HepG2 (cell line): ENCODE data around the gene IFRD1. TPM values are rescaled to one million over a fixed set of nuclear protein-coding genes. Genes with fewer than 3 reads are reported as not detected.

Experiments used
- FOXO1 ChIP-seq: sonication (generic); formaldehyde crosslinking; IDR thresholded peaks from 2 replicates; pipeline ENCODE4 v1.4.0; 2020; ENCODE audit warnings: missing genetic modification reagents
- GATAD1 ChIP-seq: IDR thresholded peaks from 2 replicates; pipeline ENCODE4 v1.6.1; 2016; ENCODE audit warnings: missing genetic modification reagents, missing compliant biosample characterization
- HNF4G ChIP-seq, 2 experiments: sonication (generic) in 1 of 2; formaldehyde crosslinking in 1 of 2; IDR thresholded peaks; 2 replicates each; pipeline versions ENCODE4 v1.4.0 to v1.6.1; 2011 to 2020; ENCODE audit warnings: borderline replicate concordance in 2 of 2, low read depth in 2 of 2, mild to moderate bottlenecking in 2 of 2, low read length in 1 of 2, missing genetic modification reagents in 1 of 2, moderate library complexity in 1 of 2
- MEIS2 ChIP-seq: sonication (generic); formaldehyde crosslinking; IDR thresholded peaks from 2 replicates; pipeline ENCODE4 v1.9.0; 2021; ENCODE audit warnings: mild to moderate bottlenecking, missing genetic modification reagents
- ONECUT2 ChIP-seq: sonication (generic); formaldehyde crosslinking; IDR thresholded peaks from 2 replicates; pipeline ENCODE4 v1.4.0; 2020; ENCODE audit warnings: missing genetic modification reagents
- PAXIP1 ChIP-seq: sonication (generic); formaldehyde crosslinking; conservative IDR thresholded peaks from 2 replicates; pipeline ENCODE4 v1.4.0; 2020; ENCODE audit warnings: mild to moderate bottlenecking, missing genetic modification reagents, moderate library complexity
- RARA ChIP-seq: IDR thresholded peaks from 2 replicates; pipeline ENCODE4 v1.6.1; 2016; ENCODE audit warnings: missing genetic modification reagents, missing compliant biosample characterization
- THAP9 ChIP-seq: sonication (generic); formaldehyde crosslinking; IDR thresholded peaks from 2 replicates; pipeline ENCODE4; 2020; ENCODE audit warnings: missing genetic modification reagents, mild to moderate bottlenecking, borderline replicate concordance
- ZBTB37 ChIP-seq: sonication (generic); formaldehyde crosslinking; IDR thresholded peaks from 2 replicates; pipeline ENCODE4 v1.4.0; 2020; ENCODE audit warnings: mild to moderate bottlenecking, missing genetic modification reagents
- ZEB1 ChIP-seq: IDR thresholded peaks from 2 replicates; pipeline ENCODE4 v1.6.1; 2012; ENCODE audit warnings: mild to moderate bottlenecking, low read depth, inconsistent platforms; ENCODE audit not compliant: insufficient replicate concordance
- ZFP91 ChIP-seq: sonication (generic); formaldehyde crosslinking; IDR thresholded peaks from 2 replicates; pipeline ENCODE4 v1.9.0; 2022; ENCODE audit warnings: missing genetic modification reagents, mild to moderate bottlenecking, borderline replicate concordance
- ZIK1 ChIP-seq: sonication (generic); formaldehyde crosslinking; IDR thresholded peaks from 2 replicates; pipeline ENCODE4 v1.5.0; 2020; ENCODE audit warnings: mild to moderate bottlenecking, low read depth, missing genetic modification reagents, borderline replicate concordance
- ZNF451 ChIP-seq: sonication (generic); formaldehyde crosslinking; IDR thresholded peaks from 2 replicates; pipeline ENCODE4 v1.5.0; 2020; ENCODE audit warnings: mild to moderate bottlenecking, missing genetic modification reagents
- ZNF503 ChIP-seq: sonication (generic); formaldehyde crosslinking; IDR thresholded peaks from 2 replicates; pipeline ENCODE4 v1.4.0; 2020; ENCODE audit warnings: missing genetic modification reagents
- ZNF546 ChIP-seq: sonication (generic); formaldehyde crosslinking; conservative IDR thresholded peaks from 2 replicates; pipeline ENCODE4 v1.8.1; 2023; ENCODE audit warnings: mild to moderate bottlenecking, missing genetic modification reagents
- ZNF563 ChIP-seq: sonication (generic); formaldehyde crosslinking; IDR thresholded peaks from 2 replicates; pipeline ENCODE4 v1.8.0; 2022; ENCODE audit warnings: mild to moderate bottlenecking, moderate library complexity, missing genetic modification reagents
- ZNF670 ChIP-seq: sonication (generic); formaldehyde crosslinking; IDR thresholded peaks from 2 replicates; pipeline ENCODE4 v1.8.0; 2022; ENCODE audit warnings: mild to moderate bottlenecking, missing genetic modification reagents, borderline replicate concordance
- ZNF780A ChIP-seq: sonication (generic); formaldehyde crosslinking; IDR thresholded peaks from 2 replicates; pipeline ENCODE4 v1.8.0; 2022; ENCODE audit warnings: mild to moderate bottlenecking, missing genetic modification reagents, moderate library complexity
- polyA plus RNA-seq, 8 experiments: library from polyadenylated mRNA; depleted of rRNA in 3 of 8; stranded (reverse) in 7 of 8; unstranded in 1 of 8; fragments of >200 nt; fragmentation: Illumina TruSeq in 4 of 8; extraction: Trizol in 4 of 8; gene quantifications; 2 replicates each; pipeline versions ENCODE4 v1.2.1 to v1.2.3, GENCODE V29; 2011 to 2016; ENCODE audit warnings: low read depth in 4 of 8, missing spikeins in 1 of 8, mixed read lengths in 1 of 8; ENCODE audit not compliant: insufficient read depth in 1 of 8
- total RNA-seq, 5 experiments: library from RNA; depleted of rRNA; stranded (reverse); fragments of >200 nt; fragmentation: Illumina TruSeq; extraction: Trizol; gene quantifications; 2 replicates each; pipeline ENCODE4 v1.2.3, GENCODE V29; 2016; ENCODE audit warnings: low read depth in 1 of 5

Gene IFRD1
- total and polyA plus RNA-seq, 2 of the 13 experiments (the other 11 are each of a cell fraction or from before 2014, with no cell fraction given): 50.9 to 55.5 TPM

GRCh38 chr7:112449353-112449752 is 907 bp upstream of the IFRD1 start (continued):
- TF ChIP-seq THAP9 (CRISPR knock-in tag): no peak
- TF ChIP-seq RARA (CRISPR knock-in tag): no peak
- TF ChIP-seq ZNF780A (CRISPR knock-in tag): no peak
- TF ChIP-seq ZNF563 (CRISPR knock-in tag): no peak
- TF ChIP-seq ZNF451: no peak
- TF ChIP-seq ZBTB37 (CRISPR knock-in tag): no peak
- TF ChIP-seq MEIS2: no peak
- no peak for TF ChIP-seq ZFP91
- no peak for TF ChIP-seq FOXO1 (CRISPR knock-in tag)
- TF ChIP-seq HNF4G (IDR thresholded peaks at IDR 0.05; ENCODE audit: borderline replicate concordance, low read depth, low read length): 0 out of 2 replicates have a peak, but pooled peaks have one; percentile 7
- no peak for TF ChIP-seq HNF4G (CRISPR knock-in tag; IDR thresholded peaks at IDR 0.05; ENCODE audit: borderline replicate concordance, low read depth)
- no peak for TF ChIP-seq ZEB1
- TF ChIP-seq ZNF670: no peak
- no peak for TF ChIP-seq PAXIP1 (CRISPR knock-in tag)
- TF ChIP-seq ZIK1: no peak
- TF ChIP-seq ONECUT2 (CRISPR knock-in tag): 0 out of 2 replicates have a peak, but pooled peaks have one; percentile 32
- no peak for TF ChIP-seq GATAD1
- no peak for TF ChIP-seq ZNF546 (CRISPR knock-in tag)
- TF ChIP-seq ZNF503 (CRISPR knock-in tag): no peak
